ENCODE data around the gene ROBO1.

ROBO1 gene

DNA sequence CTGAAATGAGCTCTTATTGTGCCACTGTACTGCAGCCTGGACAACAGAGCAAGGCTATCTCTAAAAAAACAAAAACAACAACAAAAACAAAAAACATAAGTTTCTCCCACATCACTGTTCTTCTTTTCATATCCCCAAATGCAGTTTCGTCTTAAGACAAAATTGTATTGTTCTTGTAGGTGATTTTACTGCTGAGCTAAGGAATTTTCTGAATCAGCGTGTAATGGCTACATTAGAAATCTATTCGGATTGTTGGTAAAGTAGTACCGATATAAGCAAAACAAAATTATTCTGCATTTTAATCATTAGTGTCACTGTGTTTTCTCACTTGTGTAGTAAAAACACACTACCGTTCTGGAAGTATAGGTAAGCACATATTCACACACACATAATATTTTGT, 512.5 kb downstream of the ROBO1 start:
- ChIA-PET POLR2A (no interaction called here), CTCF (no interaction called here)
- TF ChIP-seq FOXK2 (IDR thresholded peaks at IDR 0.05), result no peak
- TF ChIP-seq, protein P1, sequence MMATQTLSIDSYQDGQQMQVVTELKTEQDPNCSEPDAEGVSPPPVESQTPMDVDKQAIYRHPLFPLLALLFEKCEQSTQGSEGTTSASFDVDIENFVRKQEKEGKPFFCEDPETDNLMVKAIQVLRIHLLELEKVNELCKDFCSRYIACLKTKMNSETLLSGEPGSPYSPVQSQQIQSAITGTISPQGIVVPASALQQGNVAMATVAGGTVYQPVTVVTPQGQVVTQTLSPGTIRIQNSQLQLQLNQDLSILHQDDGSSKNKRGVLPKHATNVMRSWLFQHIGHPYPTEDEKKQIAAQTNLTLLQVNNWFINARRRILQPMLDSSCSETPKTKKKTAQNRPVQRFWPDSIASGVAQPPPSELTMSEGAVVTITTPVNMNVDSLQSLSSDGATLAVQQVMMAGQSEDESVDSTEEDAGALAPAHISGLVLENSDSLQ (IDR thresholded peaks at IDR 0.05), result no peak
- no peak for DNase-seq (ENCODE audit: extremely low spot score)

DNA sequence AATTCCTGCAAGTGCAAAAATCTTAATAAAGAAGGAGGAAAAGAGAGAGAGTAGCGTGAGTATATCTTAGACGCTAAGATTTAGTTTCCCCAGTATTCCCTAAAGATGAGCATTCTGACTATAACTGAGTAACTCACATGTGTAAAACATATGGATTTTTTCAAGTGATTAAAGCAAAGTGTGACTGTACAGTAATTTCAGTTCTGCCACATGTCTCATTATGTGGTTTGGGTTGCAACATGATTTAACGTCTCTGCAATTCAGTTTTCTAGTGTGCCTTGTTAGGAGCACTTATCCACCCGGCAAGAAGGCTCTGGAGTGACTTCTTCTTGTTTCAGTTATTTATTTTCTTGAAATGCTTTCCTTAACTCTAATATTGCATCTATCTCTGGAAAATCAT, 514.1 kb downstream of the ROBO1 start:
- ChIA-PET POLR2A (no interaction called here), CTCF (no interaction called here)
- DNase-seq (ENCODE audit: extremely low spot score), result no peak
- TF ChIP-seq CTBP1 (IDR thresholded peaks at IDR 0.05; ENCODE audit: borderline replicate concordance), result no peak
- TF ChIP-seq, protein P1 (IDR thresholded peaks at IDR 0.05), result no peak
- TF ChIP-seq SP1 (IDR thresholded peaks at IDR 0.05), result no peak
- no peak for TF ChIP-seq FOXM1 (IDR thresholded peaks at IDR 0.05; ENCODE audit: borderline replicate concordance)
- no peak for TF ChIP-seq ARNT (IDR thresholded peaks at IDR 0.05)
- TF ChIP-seq ZNF384 (IDR thresholded peaks at IDR 0.05), result no peak
- no peak for TF ChIP-seq HDGF (IDR thresholded peaks at IDR 0.05; ENCODE audit: borderline replicate concordance)
- no peak for TF ChIP-seq SUZ12 (IDR thresholded peaks at IDR 0.05)
- no peak for TF ChIP-seq ELF4 (IDR thresholded peaks at IDR 0.05)
- no peak for TF ChIP-seq TARDBP (IDR thresholded peaks at IDR 0.05)
- no peak for TF ChIP-seq BHLHE40 (IDR thresholded peaks at IDR 0.05; ENCODE audit: borderline replicate concordance)

GRCh38 chr3:79253271-79253670, 514.5 kb downstream of the ROBO1 start:
- no peak for DNase-seq (ENCODE audit: extremely low spot score)
- TF ChIP-seq FOXA1 (IDR thresholded peaks at IDR 0.05), result no peak
- TF ChIP-seq BHLHE40 (IDR thresholded peaks at IDR 0.05; ENCODE audit: borderline replicate concordance), result no peak
- no peak for TF ChIP-seq LEF1 (IDR thresholded peaks at IDR 0.05; ENCODE audit: borderline replicate concordance)
- no peak for TF ChIP-seq CTBP1 (IDR thresholded peaks at IDR 0.05; ENCODE audit: borderline replicate concordance)
- TF ChIP-seq, protein P1 (IDR thresholded peaks at IDR 0.05), result no peak
- POLR2A ChIA-PET, result no interaction called here
- CTCF ChIA-PET, result no interaction called here

- CTCF ChIA-PET, result no interaction called here
- no peak for DNase-seq (ENCODE audit: extremely low spot score)
- TF ChIP-seq TARDBP (IDR thresholded peaks at IDR 0.05) (no peak), ARNT (IDR thresholded peaks at IDR 0.05) (no peak), FOXM1 (IDR thresholded peaks at IDR 0.05; ENCODE audit: borderline replicate concordance) (no peak), LEF1 (IDR thresholded peaks at IDR 0.05; ENCODE audit: borderline replicate concordance) (no peak), FOXA1 (IDR thresholded peaks at IDR 0.05) (no peak), ELF4 (IDR thresholded peaks at IDR 0.05) (no peak), FOXK2 (IDR thresholded peaks at IDR 0.05) (no peak), SP1 (IDR thresholded peaks at IDR 0.05) (no peak), CTBP1 (IDR thresholded peaks at IDR 0.05; ENCODE audit: borderline replicate concordance) (no peak), NFRKB (IDR thresholded peaks at IDR 0.05) (no peak), BHLHE40 (IDR thresholded peaks at IDR 0.05; ENCODE audit: borderline replicate concordance) (no peak)
- TF ChIP-seq, protein P1 (IDR thresholded peaks at IDR 0.05), result no peak
- POLR2A ChIA-PET, result no interaction called here
Observed at GRCh38 chr3:79250746-79251145, 517.1 kb downstream of the ROBO1 start.

GRCh38 chr3:79249701-79250100, 518.1 kb downstream of the ROBO1 start:
- no peak for DNase-seq (ENCODE audit: extremely low spot score)
- CTCF ChIA-PET, result no interaction called here
- POLR2A ChIA-PET, result no interaction called here
- TF ChIP-seq TARDBP (IDR thresholded peaks at IDR 0.05) (no peak), NFRKB (IDR thresholded peaks at IDR 0.05) (no peak), SUZ12 (IDR thresholded peaks at IDR 0.05) (no peak), BHLHE40 (IDR thresholded peaks at IDR 0.05; ENCODE audit: borderline replicate concordance) (no peak), FOXM1 (IDR thresholded peaks at IDR 0.05; ENCODE audit: borderline replicate concordance) (no peak), L3MBTL2 (conservative IDR thresholded peaks at IDR 0.05) (no peak), SP1 (IDR thresholded peaks at IDR 0.05) (no peak), FOXA1 (IDR thresholded peaks at IDR 0.05) (no peak), HDGF (IDR thresholded peaks at IDR 0.05; ENCODE audit: borderline replicate concordance) (no peak), CTBP1 (IDR thresholded peaks at IDR 0.05; ENCODE audit: borderline replicate concordance) (no peak), ZNF384 (IDR thresholded peaks at IDR 0.05) (no peak)
- TF ChIP-seq, protein P1 (IDR thresholded peaks at IDR 0.05), result no peak

DNA sequence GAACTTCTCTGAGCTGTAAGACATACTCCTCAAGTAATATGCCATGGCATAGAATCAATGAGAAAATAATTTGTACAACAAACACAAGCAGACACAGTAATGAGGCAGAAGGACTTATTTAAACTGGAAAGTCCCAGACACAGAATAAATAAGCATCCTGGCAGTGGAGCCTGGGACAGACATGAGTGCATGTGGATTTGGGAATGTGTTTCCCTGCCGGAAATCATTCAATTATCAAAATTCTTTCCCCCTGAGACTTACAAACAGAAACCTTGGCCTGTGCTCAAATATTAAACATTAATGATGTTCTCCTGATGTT, 520.1 kb downstream of the ROBO1 start:
- TF ChIP-seq FOXA1 (IDR thresholded peaks at IDR 0.05), result no peak
- TF ChIP-seq FOXK2 (IDR thresholded peaks at IDR 0.05), result no peak
- no peak for TF ChIP-seq SP1 (IDR thresholded peaks at IDR 0.05)
- TF ChIP-seq ARNT (IDR thresholded peaks at IDR 0.05), result no peak
- no peak for TF ChIP-seq TARDBP (IDR thresholded peaks at IDR 0.05)
- no peak for TF ChIP-seq L3MBTL2 (conservative IDR thresholded peaks at IDR 0.05)
- no peak for TF ChIP-seq FOXM1 (IDR thresholded peaks at IDR 0.05; ENCODE audit: borderline replicate concordance)
- TF ChIP-seq BHLHE40 (IDR thresholded peaks at IDR 0.05; ENCODE audit: borderline replicate concordance), result no peak
- TF ChIP-seq ELF4 (IDR thresholded peaks at IDR 0.05), result no peak
- no peak for TF ChIP-seq HDGF (IDR thresholded peaks at IDR 0.05; ENCODE audit: borderline replicate concordance)
- no peak for TF ChIP-seq SUZ12 (IDR thresholded peaks at IDR 0.05)
- no peak for TF ChIP-seq LEF1 (IDR thresholded peaks at IDR 0.05; ENCODE audit: borderline replicate concordance)
- POLR2A ChIA-PET, result no interaction called here
- no peak for DNase-seq (ENCODE audit: extremely low spot score)
- CTCF ChIA-PET, result no interaction called here
